ENCODE data around the gene CXCL6.

GRCh38 chr4:73875401-73875800, 38.9 kb downstream of the CXCL6 start:
- TF ChIP-seq CTCF (IDR thresholded peaks at IDR 0.05) (no peak), POLR2AphosphoS5 (IDR thresholded peaks at IDR 0.05) (no peak), POLR2A (IDR thresholded peaks at IDR 0.05; ENCODE audit: low read depth) (no peak), EP300 (IDR thresholded peaks at IDR 0.05) (no peak)
